ENCODE results near the gene SUMO2. TPM values are rescaled to one million over a fixed set of nuclear protein-coding genes. Genes with fewer than 3 reads are reported as not detected.
A peak's percentile ranks its signal among the peaks of the same experiment; 100 is the strongest.
"Not testable (repeated sequence)": the region's sequence is repeated elsewhere in the genome, so short reads cannot be mapped to it uniquely, and the experiment has no call there.

SUMO2 gene
- total and polyA plus RNA-seq, 7 experiments from 2014 or later, result 173 to 494 (median 247) TPM

DNA sequence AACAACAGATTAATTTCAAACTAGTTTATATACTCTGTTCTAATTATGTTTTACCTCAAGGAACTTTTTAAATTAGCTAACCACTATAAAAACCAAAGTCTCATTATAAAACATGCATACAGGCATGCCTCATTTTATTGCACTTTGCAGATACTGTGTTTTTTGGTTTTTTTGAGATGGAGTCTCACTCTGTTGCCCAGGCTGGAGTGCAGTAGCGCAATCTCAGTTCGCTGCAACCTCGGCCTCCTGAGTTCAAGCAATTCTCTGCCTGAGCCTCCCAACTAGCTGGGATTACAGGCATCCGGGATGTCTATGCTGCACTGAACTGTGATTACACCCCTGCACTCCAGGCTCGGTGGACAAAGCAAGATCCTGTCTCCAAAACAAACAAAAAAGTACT lies 19.7 kb downstream of the SUMO2 start:
- H3K4me1 Mint-ChIP-seq, result no peaks in the 10 kb centered on the region
- DNase-seq (no peak), ATAC-seq (no peak)
- Histone ChIP-seq H3K4me1 (ENCODE audit: control insufficient read depth in 2 of 2, insufficient read depth in 2 of 2, low read length in 2 of 2) (no peaks in the 10 kb centered on the region), H3K36me3 (ENCODE audit: control insufficient read depth in 2 of 3, insufficient read depth in 3 of 3, low read length in 3 of 3) (peaks cover 0 to 21% (median 0%) of the 10 kb centered on the region in 3 experiments), H3K27me3 (ENCODE audit: control insufficient read depth in 2 of 2, insufficient read depth in 2 of 2, low read length in 2 of 2) (no peaks in the 10 kb centered on the region), H3K27ac (ENCODE audit: low read depth, low read length) (no peak overlapping the region), H3K4me3 (ENCODE audit: low read length) (no peak overlapping the region), H3K9me3 (ENCODE audit: control insufficient read depth in 2 of 3, low read length in 3 of 3) (no peaks in the 10 kb centered on the region)
- no peaks in the 10 kb centered on the region for H3K9me3 Mint-ChIP-seq
- intact Hi-C loops (cut with micrococcal nuclease), result no loop called here
- H3K27ac Mint-ChIP-seq, result no peak overlapping the region
- no peak overlapping the region for H3K4me3 Mint-ChIP-seq
- ChIA-PET CTCF (interaction anchor here (0.6 to 1.1 kb wide), 4 partner anchors 31 to 92 kb away, joined by 3 read pairs; partner anchors contain the start of gene NT5C), POLR2A (interaction anchor here (0.7 to 1.4 kb wide), 2 partner anchors 8 to 9 kb away, joined by 5 to 6 read pairs; partner anchors contain the start of gene JPT1)
- no peaks in the 10 kb centered on the region for H3K27me3 Mint-ChIP-seq
- H3K36me3 Mint-ChIP-seq, result peaks cover 0 to 8% (median 0%) of the 10 kb centered on the region in 5 donors

DNA sequence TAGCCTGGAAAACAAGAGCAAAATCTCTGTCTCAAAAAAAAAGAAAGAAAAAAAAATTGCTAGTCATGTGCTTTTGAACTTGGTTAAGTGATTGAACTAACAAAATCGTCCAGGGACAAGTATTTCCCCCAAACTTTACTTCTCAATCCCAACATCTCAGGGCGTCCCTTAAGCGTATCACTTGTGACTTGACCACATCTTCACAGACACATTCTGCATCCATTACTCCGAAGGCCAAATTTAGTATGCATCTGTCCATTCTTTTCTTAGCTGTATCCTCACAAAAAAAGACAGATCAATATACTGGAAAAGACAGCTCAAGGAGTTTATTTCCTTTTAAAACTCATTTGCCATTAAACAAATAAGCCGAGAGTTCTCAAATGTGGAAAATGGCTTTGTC lies 22.5 kb downstream of the SUMO2 start:
- CTCF ChIA-PET, result interaction anchor here (0.6 kb wide), 1 partner anchor 167 kb away, joined by 3 read pairs; no protein-coding TSS in a partner anchor
- peak overlapping the region in 2 of 9 donors; percentile 37 to 38 for H3K27ac Mint-ChIP-seq

DNA sequence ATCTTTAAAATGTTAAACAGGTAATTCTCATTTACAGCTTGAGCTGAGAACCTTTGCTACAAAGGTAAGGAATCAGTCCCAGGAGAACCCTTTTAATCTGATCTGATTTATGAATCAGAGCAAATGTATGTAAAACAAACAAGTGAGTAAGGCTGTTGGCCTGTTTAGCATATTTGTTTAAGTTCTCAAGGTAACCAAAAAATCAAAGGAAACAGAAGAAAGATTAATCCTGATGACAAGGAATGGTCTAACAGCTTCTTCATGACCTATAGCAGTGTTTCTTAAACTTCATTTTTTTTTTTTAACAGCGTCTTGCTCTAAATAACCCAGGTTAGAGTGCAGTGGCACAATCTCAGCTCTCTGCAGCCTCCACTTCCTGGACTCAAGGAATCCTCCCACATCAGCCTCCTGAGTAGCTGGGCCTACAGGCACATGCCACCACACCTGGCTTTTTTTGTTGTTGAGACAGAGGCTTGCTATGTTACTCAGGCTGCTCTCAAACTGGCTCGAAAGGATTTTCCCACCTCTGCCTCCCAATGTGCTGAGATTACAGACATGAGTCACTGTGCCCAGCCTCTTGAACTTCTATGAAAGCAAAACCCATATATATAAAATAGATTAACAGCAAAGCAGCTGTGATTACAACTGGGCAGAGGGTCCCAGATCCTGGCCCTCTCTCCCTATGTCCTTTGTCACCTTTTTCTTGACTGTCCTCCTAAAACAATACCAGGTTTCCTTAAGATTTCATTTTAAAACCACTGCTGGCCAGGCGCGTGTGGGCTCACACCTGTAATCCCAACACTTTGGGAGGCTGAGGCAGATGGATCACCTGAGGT lies 23.3 kb downstream of the SUMO2 start:
- ATAC-seq (no peak), DNase-seq (no peak)
- POLR2A ChIA-PET, result interaction anchor here (0.6 to 1.2 kb wide), 6 partner anchors 10 to 1581 kb away, joined by 3 to 7 read pairs (median 3); no protein-coding TSS in a partner anchor

More for the DNA sequence above, 22.5 kb downstream of the SUMO2 start:
- Histone ChIP-seq H3K36me3 (ENCODE audit: control insufficient read depth in 2 of 3, insufficient read depth in 3 of 3, low read length in 3 of 3) (peaks cover 0 to 3% (median 0%) of the 10 kb centered on the region in 3 experiments), H3K27ac (ENCODE audit: low read depth, low read length) (no peak overlapping the region), H3K4me1 (ENCODE audit: control insufficient read depth in 2 of 2, insufficient read depth in 2 of 2, low read length in 2 of 2) (peaks cover 0 to 2% of the 10 kb centered on the region in 2 donors), H3K4me3 (ENCODE audit: low read length) (no peak overlapping the region), H3K9me3 (ENCODE audit: control insufficient read depth in 2 of 3, low read length in 3 of 3) (no peaks in the 10 kb centered on the region), H3K27me3 (ENCODE audit: control insufficient read depth in 2 of 2, insufficient read depth in 2 of 2, low read length in 2 of 2) (no peaks in the 10 kb centered on the region)
- no peak for ATAC-seq
- H3K9me3 Mint-ChIP-seq, result no peaks in the 10 kb centered on the region
- peaks cover 0 to 8% (median 5%) of the 10 kb centered on the region in 7 donors for H3K4me1 Mint-ChIP-seq
- intact Hi-C loops (cut with micrococcal nuclease), result no loop called here
- peaks cover 0 to 4% (median 0%) of the 10 kb centered on the region in 5 donors for H3K36me3 Mint-ChIP-seq
- POLR2A ChIA-PET, result interaction anchor here (0.6 to 1.2 kb wide), 3 partner anchors 46 to 482 kb away, joined by 3 read pairs; no protein-coding TSS in a partner anchor
- no peak for DNase-seq
- no peaks in the 10 kb centered on the region for H3K27me3 Mint-ChIP-seq
- H3K4me3 Mint-ChIP-seq, result no peak overlapping the region

DNA sequence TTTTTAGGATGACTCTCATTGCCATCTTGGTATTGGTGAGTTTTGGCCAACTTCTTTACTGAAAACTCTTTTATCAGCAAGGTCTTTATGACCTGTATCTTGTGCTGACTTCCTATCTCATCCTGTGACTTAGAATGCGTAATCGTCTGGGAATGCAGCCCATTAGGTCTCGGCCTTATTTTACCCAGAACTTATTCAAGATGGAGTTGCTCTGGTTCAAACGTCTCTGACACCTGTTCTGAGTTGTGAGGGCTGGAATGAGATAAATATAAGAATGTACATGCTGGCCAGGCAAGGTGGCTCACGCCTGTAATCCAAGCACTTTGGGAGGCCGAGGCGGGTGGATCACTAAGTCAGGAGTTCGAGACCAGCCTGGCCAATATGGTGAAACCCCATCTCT lies 24.3 kb downstream of the SUMO2 start:
- H3K27ac Mint-ChIP-seq; H3K36me3 ChIP-seq (ENCODE audit: control insufficient read depth in 2 of 3, insufficient read depth in 3 of 3, low read length in 3 of 3); H3K27me3 ChIP-seq (ENCODE audit: control insufficient read depth in 2 of 2, insufficient read depth in 2 of 2, low read length in 2 of 2); intact Hi-C loops (cut with micrococcal nuclease); H3K9me3 ChIP-seq (ENCODE audit: control insufficient read depth in 2 of 3, low read length in 3 of 3); H3K27ac ChIP-seq (ENCODE audit: low read depth, low read length); H3K27me3 Mint-ChIP-seq; H3K36me3 Mint-ChIP-seq; DNase-seq; H3K4me3 Mint-ChIP-seq; H3K4me1 ChIP-seq (ENCODE audit: control insufficient read depth in 2 of 2, insufficient read depth in 2 of 2, low read length in 2 of 2); H3K9me3 Mint-ChIP-seq; ATAC-seq; H3K4me3 ChIP-seq (ENCODE audit: low read length): not testable (repeated sequence)
- ChIA-PET POLR2A (interaction anchor here (1.0 kb wide), 1 partner anchor 184 kb away, joined by 3 read pairs; no protein-coding TSS in a partner anchor), CTCF (interaction anchor here (0.6 kb wide), 2 partner anchors 14 to 27 kb away, joined by 4 to 8 read pairs; no protein-coding TSS in a partner anchor)
- peaks cover 0 to 18% (median 15%) of the 10 kb centered on the region in 7 donors for H3K4me1 Mint-ChIP-seq

More for the DNA sequence above, 23.3 kb downstream of the SUMO2 start:
- H3K27me3 Mint-ChIP-seq, result no peaks in the 10 kb centered on the region
- CTCF ChIA-PET, result interaction anchor here (0.6 kb wide), 1 partner anchor 267 kb away, joined by 9 read pairs; no protein-coding TSS in a partner anchor
- H3K27ac Mint-ChIP-seq, result peak overlapping the region in 2 of 9 donors; percentile 12 to 32
- Histone ChIP-seq H3K4me1 (ENCODE audit: control insufficient read depth in 2 of 2, insufficient read depth in 2 of 2, low read length in 2 of 2) (peaks cover 0 to 9% of the 10 kb centered on the region in 2 donors), H3K36me3 (ENCODE audit: control insufficient read depth in 2 of 3, insufficient read depth in 3 of 3, low read length in 3 of 3) (peaks cover 0 to 3% (median 0%) of the 10 kb centered on the region in 3 experiments), H3K27me3 (ENCODE audit: control insufficient read depth in 2 of 2, insufficient read depth in 2 of 2, low read length in 2 of 2) (no peaks in the 10 kb centered on the region), H3K4me3 (ENCODE audit: low read length) (no peak overlapping the region), H3K27ac (ENCODE audit: low read depth, low read length) (no peak overlapping the region), H3K9me3 (ENCODE audit: control insufficient read depth in 2 of 3, low read length in 3 of 3) (no peaks in the 10 kb centered on the region)
- intact Hi-C loops (cut with micrococcal nuclease), result no loop called here
- H3K4me1 Mint-ChIP-seq, result peaks cover 0 to 16% (median 13%) of the 10 kb centered on the region in 7 donors
- H3K9me3 Mint-ChIP-seq, result peaks cover 0 to 3% (median 0%) of the 10 kb centered on the region in 11 donors
- H3K4me3 Mint-ChIP-seq, result no peak overlapping the region
- H3K36me3 Mint-ChIP-seq, result peaks cover 0 to 4% (median 0%) of the 10 kb centered on the region in 5 donors

DNA sequence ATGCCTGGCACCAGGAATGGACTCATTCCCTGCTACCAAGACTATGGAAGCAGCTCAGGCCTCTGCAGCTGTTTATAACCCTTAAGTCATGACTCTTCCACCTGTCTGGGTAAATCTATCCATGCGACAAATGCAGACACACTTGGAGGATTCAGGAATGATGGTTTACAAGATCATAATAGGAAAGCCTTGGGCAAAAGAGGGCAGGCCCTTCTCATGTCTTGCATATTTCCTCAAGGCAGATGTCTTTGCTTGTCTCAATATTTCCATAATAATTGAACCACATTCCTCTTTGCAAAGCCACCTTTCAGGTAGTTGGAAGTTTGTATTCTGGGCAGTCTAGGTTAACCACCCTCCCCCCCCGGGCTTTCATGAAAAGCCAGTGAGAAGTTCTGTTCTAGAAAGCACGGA lies 27.6 kb downstream of the SUMO2 start:
- Histone ChIP-seq H3K4me1 (ENCODE audit: control insufficient read depth in 2 of 2, insufficient read depth in 2 of 2, low read length in 2 of 2) (peaks cover 0 to 18% of the 10 kb centered on the region in 2 donors), H3K27me3 (ENCODE audit: control insufficient read depth in 2 of 2, insufficient read depth in 2 of 2, low read length in 2 of 2) (no peaks in the 10 kb centered on the region), H3K9me3 (ENCODE audit: control insufficient read depth in 2 of 3, low read length in 3 of 3) (no peaks in the 10 kb centered on the region), H3K27ac (ENCODE audit: low read depth, low read length) (peak overlapping the region; percentile 80), H3K4me3 (ENCODE audit: low read length) (no peak overlapping the region), H3K36me3 (ENCODE audit: control insufficient read depth in 2 of 3, insufficient read depth in 3 of 3, low read length in 3 of 3) (peaks cover 0 to 6% (median 0%) of the 10 kb centered on the region in 3 experiments)
- H3K9me3 Mint-ChIP-seq, result peaks cover 0 to 5% (median 0%) of the 10 kb centered on the region in 11 donors
- H3K4me1 Mint-ChIP-seq, result peaks cover 11 to 34% (median 31%) of the 10 kb centered on the region in 7 donors
- peaks cover 0 to 7% (median 0%) of the 10 kb centered on the region in 5 donors for H3K36me3 Mint-ChIP-seq
- intact Hi-C loops (cut with micrococcal nuclease), result no loop called here
- POLR2A ChIA-PET, result interaction anchor here (1.0 to 2.5 kb wide), 10 partner anchors 8 to 118 kb away, joined by 3 to 8 read pairs (median 5); partner anchors contain the start of genes NT5C and SLC16A5
- H3K27ac Mint-ChIP-seq, result peak overlapping the region in 8 of 9 donors; percentile 83 to 96 (median 91)
- peak overlapping the region in 9 of 10 donors; percentile 49 to 96 (median 92) for H3K4me3 Mint-ChIP-seq
- ATAC-seq (no peak), DNase-seq (peak in 1 of 9 donors; percentile 5)
- CTCF ChIA-PET, result no interaction called here
- no peaks in the 10 kb centered on the region for H3K27me3 Mint-ChIP-seq

Measured in naive thymus-derived CD4-positive, alpha-beta T cell (primary cell).